GM12878 (cell line): ENCODE data around the gene PARD6B.

ENCODE experiments used
- ATF3 ChIP-seq: IDR thresholded peaks from 2 replicates; pipeline ENCODE4 v1.6.1; 2011; ENCODE audit warnings: low read depth, mild to moderate bottlenecking, low read length, moderate library complexity, borderline replicate concordance; ENCODE audit errors: extremely low read depth
- CTCF ChIP-seq, 3 experiments: IDR thresholded peaks in 2 of 3; conservative IDR thresholded peaks in 1 of 3; 2 replicates each; pipeline ENCODE4 v1.5.1; 2011; ENCODE audit warnings: low read depth in 3 of 3, low read length in 3 of 3, mild to moderate bottlenecking in 3 of 3, control low read depth in 2 of 3, moderate library complexity in 2 of 3, inconsistent platforms in 1 of 3, mixed read lengths in 1 of 3; ENCODE audit not compliant: control insufficient read depth in 2 of 3, insufficient read depth in 1 of 3; ENCODE audit errors: extremely low read depth in 1 of 3
- EP300 ChIP-seq, 2 experiments: fragments of 150-350 bp in 1 of 2; IDR thresholded peaks; 2 replicates each; pipeline ENCODE4 v1.6.1; 2011 to 2012; ENCODE audit warnings: low read depth in 2 of 2, low read length in 2 of 2, borderline replicate concordance in 1 of 2, improper control_type of control experiment in 1 of 2, inconsistent platforms in 1 of 2; ENCODE audit not compliant: control insufficient read depth in 1 of 2
- FOXM1 ChIP-seq: IDR thresholded peaks from 2 replicates; pipeline ENCODE4 v1.6.1; 2012; ENCODE audit warnings: low read depth, mild to moderate bottlenecking, inconsistent platforms, low read length, moderate library complexity
- HCFC1 ChIP-seq: fragments of 150-350 bp; IDR thresholded peaks from 2 replicates; pipeline ENCODE4 v1.6.1; 2014; ENCODE audit warnings: low read length
- POLR2A ChIP-seq: IDR thresholded peaks from 2 replicates; pipeline ENCODE4 v1.6.1; 2011; ENCODE audit warnings: low read depth, mild to moderate bottlenecking, low read length
- POLR2AphosphoS5 ChIP-seq: IDR thresholded peaks from 2 replicates; pipeline ENCODE4 v1.6.1; 2011; ENCODE audit warnings: mild to moderate bottlenecking, low read length, inconsistent platforms
- SIN3A ChIP-seq: IDR thresholded peaks from 2 replicates; pipeline ENCODE4 v1.6.1; 2012; ENCODE audit warnings: low read depth, low read length, improper control_type of control experiment
- SP1 ChIP-seq: IDR thresholded peaks from one replicate; pipeline ENCODE4 v1.6.1; 2011; ENCODE audit warnings: low read depth, low read length
- ZNF274 ChIP-seq: IDR thresholded peaks from one replicate; pipeline ENCODE4 v1.8.0; 2011; ENCODE audit not compliant: insufficient read length, insufficient read depth
- TF ChIP-seq, protein P1 (sequence below): IDR thresholded peaks from 2 replicates; pipeline ENCODE4 v1.6.1; 2012; ENCODE audit warnings: low read depth, low read length, improper control_type of control experiment

GRCh38 chr20:50686821-50687220 is 44.6 kb upstream of the PARD6B start:
- TF ChIP-seq SIN3A (no peak), POLR2A (no peak), CTCF (IDR thresholded peaks at IDR 0.05 in 2 of 3, conservative IDR thresholded peaks at IDR 0.05 in 1 of 3; ENCODE audit: control insufficient read depth in 2 of 3, extremely low read depth in 1 of 3, insufficient read depth in 1 of 3, low read depth in 3 of 3, low read length in 3 of 3) (no peak), FOXM1 (no peak), SP1 (no peak), HCFC1 (no peak), ATF3 (no peak), EP300 (IDR thresholded peaks at IDR 0.05; ENCODE audit: borderline replicate concordance in 1 of 2, control insufficient read depth in 1 of 2, low read depth in 2 of 2, low read length in 2 of 2) (no peak), ZNF274 (no peak), POLR2AphosphoS5 (no peak)
- TF ChIP-seq, protein P1, sequence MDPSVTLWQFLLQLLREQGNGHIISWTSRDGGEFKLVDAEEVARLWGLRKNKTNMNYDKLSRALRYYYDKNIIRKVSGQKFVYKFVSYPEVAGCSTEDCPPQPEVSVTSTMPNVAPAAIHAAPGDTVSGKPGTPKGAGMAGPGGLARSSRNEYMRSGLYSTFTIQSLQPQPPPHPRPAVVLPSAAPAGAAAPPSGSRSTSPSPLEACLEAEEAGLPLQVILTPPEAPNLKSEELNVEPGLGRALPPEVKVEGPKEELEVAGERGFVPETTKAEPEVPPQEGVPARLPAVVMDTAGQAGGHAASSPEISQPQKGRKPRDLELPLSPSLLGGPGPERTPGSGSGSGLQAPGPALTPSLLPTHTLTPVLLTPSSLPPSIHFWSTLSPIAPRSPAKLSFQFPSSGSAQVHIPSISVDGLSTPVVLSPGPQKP: no peak
